HepG2 (cell line): ENCODE results near the gene PHF2.
A peak's percentile ranks its signal among the peaks of the same experiment; 100 is the strongest.

ENCODE experiments used
- RAD21 ChIP-seq: fragments of 450-650 bp; formaldehyde crosslinking; IDR thresholded peaks from 2 replicates; pipeline ENCODE4 v1.5.0; 2020; ENCODE audit warnings: mild to moderate bottlenecking
- SMARCE1 ChIP-seq: fragments of 450-650 bp; IDR thresholded peaks from 2 replicates; pipeline ENCODE4 v1.6.1; 2017; ENCODE audit warnings: borderline replicate concordance
- TAF1 ChIP-seq: sonication (generic); formaldehyde crosslinking; IDR thresholded peaks from 2 replicates; pipeline ENCODE4 v1.4.0; 2020; ENCODE audit warnings: missing genetic modification reagents
- TF ChIP-seq, protein P1 (sequence below): sonication (generic); formaldehyde crosslinking; IDR thresholded peaks from 2 replicates; pipeline ENCODE4 v1.4.0; 2020; ENCODE audit warnings: missing genetic modification reagents

DNA sequence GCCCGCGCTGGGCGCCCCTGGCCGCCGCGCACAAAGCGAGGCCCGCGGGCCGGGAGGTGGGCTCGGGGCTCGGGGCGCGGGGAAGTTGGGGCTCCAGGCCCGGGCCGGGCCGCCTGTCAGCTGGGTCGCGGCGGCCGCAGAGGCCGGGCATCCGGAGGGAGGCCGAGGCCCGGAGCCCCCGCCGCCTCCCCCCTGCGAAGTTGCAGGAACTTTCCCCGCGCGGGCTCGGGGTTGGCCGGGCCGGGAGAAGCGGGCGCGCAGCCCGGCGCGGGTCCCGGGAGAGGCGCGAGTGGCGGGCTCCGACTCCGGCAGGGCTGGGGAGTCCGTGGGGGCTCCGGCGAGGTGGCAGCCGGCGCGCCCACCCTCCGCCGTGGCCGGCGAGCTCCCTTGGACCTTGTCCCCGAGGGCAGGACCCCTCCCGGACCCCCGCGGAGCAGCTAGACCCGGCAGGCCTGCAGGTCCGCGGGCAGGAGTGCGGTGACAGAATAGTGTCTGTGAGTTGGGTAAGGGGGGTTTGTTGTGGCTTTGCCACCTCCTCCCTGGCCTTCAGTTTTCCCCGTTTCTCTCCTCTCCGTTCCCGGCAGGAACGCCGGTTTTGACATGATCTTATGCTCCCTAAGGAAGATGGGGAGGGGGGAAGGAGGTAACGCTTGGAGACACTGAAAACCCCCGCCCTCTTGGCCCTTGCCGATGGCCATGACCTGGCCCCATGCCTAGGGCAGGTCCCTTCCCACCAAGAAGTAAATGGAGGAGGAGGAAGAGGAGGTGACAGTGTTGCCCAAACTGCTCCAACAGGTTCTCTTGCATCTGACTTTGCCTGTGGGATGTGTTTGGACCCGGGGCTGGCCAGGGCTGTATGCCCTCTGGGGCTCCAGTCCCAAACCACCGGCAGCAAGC lies 942 bp downstream of the PHF2 start:
- TF ChIP-seq RAD21 (CRISPR knock-in tag) = peak; percentile 30; the same call in 1 of the 2 replicates
- TF ChIP-seq, protein P1, sequence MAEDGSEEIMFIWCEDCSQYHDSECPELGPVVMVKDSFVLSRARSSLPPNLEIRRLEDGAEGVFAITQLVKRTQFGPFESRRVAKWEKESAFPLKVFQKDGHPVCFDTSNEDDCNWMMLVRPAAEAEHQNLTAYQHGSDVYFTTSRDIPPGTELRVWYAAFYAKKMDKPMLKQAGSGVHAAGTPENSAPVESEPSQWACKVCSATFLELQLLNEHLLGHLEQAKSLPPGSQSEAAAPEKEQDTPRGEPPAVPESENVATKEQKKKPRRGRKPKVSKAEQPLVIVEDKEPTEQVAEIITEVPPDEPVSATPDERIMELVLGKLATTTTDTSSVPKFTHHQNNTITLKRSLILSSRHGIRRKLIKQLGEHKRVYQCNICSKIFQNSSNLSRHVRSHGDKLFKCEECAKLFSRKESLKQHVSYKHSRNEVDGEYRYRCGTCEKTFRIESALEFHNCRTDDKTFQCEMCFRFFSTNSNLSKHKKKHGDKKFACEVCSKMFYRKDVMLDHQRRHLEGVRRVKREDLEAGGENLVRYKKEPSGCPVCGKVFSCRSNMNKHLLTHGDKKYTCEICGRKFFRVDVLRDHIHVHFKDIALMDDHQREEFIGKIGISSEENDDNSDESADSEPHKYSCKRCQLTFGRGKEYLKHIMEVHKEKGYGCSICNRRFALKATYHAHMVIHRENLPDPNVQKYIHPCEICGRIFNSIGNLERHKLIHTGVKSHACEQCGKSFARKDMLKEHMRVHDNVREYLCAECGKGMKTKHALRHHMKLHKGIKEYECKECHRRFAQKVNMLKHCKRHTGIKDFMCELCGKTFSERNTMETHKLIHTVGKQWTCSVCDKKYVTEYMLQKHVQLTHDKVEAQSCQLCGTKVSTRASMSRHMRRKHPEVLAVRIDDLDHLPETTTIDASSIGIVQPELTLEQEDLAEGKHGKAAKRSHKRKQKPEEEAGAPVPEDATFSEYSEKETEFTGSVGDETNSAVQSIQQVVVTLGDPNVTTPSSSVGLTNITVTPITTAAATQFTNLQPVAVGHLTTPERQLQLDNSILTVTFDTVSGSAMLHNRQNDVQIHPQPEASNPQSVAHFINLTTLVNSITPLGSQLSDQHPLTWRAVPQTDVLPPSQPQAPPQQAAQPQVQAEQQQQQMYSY (CRISPR knock-in tag) = no peak
- no peak for TF ChIP-seq SMARCE1
- no peak for TF ChIP-seq TAF1 (CRISPR knock-in tag)
